CD4-positive, alpha-beta T cell treated with Interleukin-15 for 1 hour (primary cell): ENCODE measurements around the gene WDR37.
"Not testable (repeated sequence)": the region's sequence is repeated elsewhere in the genome, so short reads cannot be mapped to it uniquely, and the experiment has no call there.

Experiments
- DNase-seq: peaks from one replicate; pipeline ENCODE4 v3.0.0-alpha.2; 2020

The WDR37 gene

DNA sequence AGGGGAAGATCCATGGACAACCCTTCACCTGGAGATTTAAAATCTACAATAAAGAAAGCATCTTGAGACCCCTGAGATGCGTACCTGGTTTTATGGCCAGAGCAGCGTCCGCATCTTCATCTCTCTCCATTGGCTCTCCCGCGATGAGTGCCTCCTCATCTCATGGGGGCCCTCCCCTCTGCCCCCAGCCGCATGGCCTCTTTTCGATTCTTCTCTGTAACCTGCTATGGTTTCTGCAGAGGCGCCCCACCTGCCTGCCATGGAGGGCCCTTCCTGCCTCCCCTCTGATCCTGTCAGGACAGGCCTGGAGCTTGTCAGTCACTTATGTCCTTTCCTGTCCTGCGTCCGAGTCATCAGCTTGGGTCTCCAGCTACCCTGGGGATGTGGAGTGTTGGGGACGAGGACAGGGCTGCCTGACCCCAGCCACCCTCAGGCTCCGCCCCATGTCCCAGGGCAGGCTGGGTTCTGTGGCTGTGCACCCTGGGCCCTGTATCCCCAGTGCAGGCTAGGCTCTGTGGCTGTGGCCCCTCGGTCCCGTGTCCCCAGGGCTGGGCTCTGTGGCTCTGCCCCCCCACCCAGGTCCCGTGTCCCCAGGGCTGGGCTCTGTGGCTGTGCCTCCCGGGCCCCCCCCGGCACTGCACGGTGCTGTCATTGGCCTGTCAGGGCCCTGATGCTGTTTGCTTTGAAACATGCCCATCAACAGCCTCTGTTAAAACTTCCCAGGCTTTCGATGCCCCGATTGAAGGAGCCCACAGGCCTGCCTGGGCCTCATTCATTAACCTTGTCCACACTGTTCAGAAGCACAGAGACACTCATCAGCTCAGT is 99.8 kb downstream of the WDR37 start:
- DNase-seq, result no peak

DNA sequence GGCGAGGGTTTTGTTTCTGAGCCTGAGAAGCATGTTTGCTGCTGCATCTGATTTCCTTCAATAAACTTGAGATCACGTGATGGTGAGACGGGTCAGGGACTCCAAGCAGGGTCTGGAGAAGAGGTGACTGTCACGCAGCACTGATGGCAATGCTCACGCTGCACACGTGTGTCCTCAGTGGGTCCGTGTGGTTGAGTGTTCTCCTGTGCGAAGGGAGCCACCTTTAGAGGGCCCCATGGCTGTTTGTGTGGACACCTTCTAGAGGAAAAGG is 100.4 kb downstream of the WDR37 start:
- DNase-seq, result no peak

DNA sequence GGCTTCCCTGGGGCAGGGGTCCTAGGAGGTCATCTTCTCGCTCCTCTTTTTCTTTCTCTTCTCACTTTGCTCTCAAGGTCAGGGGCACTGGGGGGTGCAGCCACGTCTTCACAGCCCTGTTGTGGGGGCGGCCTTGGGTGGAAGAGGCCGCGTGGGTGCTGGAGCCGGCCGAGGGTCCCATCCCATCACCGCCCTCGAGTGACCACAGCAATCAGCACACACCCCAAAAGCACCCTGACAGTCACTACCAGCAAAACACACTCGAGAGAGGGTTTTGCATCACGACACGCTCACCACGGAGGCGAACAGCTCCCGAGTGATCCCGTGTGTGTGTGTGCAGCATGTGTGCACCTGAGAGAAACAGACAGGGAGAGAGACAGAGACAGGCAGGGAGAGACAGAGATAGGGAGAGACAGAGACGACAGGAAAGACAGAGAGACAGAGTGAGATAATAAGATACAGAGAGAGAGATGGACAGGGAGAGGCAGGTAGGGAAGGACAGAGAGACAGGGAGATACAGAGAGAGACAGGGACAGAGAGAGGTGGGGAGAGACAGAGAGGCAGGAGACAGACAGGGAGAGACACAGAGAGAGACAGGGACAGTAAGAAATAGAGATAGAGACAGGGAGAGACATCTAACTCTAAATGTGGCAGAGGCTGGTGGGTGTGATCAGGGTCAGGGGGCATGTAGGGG is 100.9 kb downstream of the WDR37 start:
- DNase-seq, result no peak

DNA sequence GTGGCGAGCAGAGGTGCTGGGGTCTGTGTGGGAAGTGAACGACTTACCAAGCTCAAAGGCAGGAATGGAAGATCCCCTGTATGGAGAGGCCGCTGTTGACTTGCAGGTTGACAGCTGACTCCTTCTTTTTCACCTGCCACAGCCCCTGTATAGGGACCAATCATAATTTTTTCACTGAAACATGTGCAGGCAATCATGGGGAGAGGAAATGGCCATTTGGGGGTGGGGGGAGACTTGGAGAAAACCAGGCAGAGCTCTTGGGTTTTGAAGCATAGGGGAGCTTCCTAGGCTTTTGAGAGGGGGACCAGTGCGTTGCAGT is 101.4 kb downstream of the WDR37 start:
- DNase-seq, result no peak

DNA sequence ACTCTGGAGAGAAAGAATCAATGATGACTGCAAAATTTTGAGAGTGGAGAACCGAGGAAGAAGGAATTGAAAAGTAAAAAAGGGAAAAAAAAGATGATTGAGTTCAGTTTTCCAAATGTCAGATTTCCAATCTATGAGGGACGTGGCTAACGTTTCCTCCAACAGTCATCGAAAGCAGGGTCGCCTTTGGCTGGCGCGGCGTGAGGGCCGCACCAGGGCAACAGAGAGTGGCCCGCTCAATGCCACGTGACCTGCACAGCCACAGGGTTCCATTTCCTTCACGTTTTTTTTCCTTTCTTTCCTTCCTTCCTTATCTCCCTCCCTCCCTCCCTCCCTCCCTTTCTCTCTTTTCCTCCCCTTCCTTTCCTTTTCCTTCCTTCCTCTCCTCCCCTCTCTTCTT is 101.9 kb downstream of the WDR37 start:
- no peak for DNase-seq

DNA sequence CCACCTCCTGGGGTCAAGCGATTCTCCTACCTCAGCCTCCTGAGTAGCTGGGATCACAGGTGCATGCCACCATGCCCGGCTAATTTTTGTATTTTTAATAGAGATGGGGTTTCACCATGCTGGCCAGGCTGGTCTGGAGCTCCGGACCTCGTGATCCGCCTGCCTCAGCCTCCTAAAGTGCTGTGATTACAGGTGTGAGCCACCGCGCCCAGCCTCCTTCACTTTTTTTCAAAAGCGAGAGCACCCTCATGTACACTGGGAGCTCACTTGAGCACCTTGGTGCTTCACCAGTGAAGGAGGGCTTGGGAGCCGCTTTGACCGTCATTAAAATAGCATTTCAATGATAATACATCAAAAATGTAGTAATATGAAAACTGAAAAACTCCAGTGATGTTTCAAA is 102.4 kb downstream of the WDR37 start:
- DNase-seq, result not testable (repeated sequence)

DNA sequence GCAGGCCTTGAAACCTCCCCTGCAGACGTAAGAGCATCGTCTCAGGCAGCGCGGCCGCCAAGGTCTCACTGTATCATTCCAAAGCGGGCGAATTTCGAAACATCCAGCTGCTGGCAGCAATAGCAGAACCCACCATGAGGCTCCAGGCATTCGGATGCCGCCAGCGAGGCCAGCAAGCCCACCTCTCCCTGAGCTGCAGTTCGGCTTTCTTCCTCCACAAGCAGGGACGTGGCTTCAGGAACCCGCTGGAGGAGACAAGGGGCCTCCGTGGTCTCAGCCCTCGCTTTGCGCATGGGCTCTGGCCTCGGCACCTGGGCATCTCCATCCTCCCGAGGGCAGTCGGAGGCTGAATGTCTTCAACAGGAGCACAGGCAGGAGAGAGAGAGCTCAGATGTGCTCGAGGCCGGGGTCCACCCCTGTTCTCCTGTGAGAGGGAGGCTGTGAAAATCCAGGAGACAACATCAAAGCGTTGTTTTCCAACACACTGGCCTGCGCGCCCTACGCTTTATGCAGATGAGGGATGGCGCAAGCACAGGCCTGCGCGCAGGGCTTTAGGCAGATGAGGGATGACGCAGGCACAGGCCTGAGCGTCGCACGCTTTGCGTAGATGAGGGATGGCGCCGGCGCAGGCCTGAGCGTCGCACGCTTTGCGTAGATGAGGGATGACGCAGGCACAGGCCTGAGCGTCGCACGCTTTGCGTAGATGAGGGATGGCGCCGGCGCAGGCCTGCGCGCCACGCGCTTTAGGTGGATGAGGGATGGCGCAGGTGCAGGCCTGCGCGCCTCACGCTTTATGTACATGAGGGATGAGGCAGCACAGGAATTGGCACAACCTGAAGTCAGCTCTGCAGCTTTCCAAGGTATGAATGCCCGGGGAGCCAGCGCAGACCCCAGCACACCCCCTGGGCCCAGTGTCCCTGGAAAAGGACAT is 103.2 kb downstream of the WDR37 start:
- no peak for DNase-seq

DNA sequence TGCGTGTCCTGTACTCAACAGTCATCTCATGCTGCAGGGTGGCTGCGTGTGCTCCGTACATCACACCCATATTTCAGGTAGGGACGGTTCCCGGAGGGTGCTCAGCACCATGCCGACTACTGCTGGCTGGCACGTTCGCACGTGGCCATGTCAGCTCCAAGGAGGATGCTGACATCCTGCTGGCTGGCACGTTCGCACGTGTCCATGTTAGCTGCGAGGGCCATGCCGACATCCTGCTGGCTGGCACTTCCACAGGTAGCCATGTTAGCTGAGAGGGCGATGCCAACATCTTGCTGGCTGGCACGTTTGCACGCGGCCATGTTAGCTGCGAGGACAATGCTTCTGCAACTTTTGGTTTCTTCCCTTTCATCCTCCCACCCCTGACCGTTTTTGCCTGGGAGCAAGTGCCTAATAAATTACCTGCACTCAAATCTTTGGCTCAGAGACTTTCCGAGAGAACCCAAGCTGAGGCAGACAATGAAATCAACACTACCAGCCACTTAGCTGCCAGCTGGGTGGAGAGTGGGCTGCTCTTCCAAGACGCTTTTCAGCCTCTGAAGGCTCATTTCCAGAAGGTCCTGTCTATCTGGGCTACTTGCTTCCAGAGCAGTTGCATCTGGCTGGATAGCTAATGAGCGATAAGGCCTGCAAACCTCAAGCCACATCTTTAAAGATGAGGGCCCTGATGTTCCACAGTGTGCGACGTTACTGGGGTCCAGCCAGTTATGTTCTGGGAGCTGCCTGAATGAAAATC is 104.6 kb downstream of the WDR37 start:
- DNase-seq, result no peak

DNA sequence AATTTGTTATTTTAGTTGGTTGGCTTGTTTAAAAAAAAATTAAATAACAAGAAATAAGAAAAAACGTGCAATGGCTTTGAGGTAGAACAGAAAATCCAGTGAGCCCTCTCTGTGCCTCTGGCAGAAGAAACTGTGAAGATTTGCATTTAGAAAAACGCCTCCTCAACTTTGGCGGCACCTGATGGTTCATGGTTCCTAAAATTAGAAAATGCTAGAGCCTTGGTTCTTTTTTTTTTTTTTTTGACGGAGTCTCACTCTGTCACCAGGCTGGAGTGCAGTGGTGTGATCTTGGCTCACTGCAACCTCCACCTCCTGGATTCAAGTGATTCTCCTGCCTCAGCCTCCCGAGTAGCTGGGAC is 105.1 kb downstream of the WDR37 start:
- not testable (repeated sequence) for DNase-seq

DNA sequence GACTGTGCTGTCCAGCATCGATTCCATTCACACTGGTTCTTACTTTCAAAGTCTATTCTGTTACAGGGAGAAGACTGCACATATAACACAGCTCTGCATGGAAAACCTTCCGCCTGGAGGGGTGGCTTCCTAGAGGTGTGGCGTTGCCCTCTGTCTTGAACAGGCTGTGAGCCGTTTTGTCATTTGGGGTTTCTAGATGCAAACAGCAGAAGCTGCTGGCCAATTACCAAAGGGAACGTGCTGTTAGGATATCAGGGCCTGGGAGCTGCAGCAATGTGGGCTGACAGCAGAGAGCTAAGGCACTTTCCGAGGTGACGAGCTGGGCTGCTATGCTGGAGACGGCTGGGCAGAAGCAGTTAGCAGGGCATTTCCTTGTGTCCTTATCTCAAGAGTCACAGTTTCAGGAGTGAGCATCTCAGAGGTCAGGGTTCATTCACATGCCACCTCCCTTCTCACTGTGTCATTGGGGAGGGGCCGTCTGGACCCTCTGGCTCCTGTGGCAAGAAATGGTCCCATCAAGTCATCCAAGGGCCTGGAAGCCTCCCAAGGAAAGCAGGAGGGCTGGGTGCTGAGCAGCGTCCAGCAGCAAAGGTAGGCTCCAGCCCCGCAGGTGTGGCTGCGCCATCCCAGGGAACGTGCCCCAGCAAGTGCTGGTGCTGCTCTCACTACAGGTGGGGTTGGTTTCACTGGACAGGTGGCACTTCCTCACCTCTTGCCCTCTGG is 106.5 kb downstream of the WDR37 start:
- DNase-seq, result no peak

DNA sequence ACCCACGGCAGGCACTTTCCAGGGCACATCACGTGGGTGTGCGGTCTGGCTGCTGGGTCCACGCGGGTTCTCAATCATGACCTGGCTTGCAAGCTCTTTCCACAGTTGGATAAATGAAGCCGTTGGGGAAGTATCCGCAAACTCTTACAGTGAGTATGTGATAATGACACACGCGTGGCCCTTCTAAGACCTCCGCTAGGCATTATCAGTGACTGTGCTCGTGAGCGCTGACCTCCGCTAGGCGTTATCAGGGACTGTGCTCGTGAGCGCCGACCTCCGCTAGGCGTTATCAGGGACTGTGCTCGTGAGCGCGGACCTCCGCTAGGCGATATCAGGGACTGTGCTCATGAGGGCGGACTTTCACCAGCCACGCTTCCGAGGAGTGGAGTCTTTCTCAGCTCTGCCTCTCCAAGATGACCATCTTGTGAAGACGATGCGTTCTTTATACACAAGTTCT is 107.0 kb downstream of the WDR37 start:
- DNase-seq, result no peak

DNA sequence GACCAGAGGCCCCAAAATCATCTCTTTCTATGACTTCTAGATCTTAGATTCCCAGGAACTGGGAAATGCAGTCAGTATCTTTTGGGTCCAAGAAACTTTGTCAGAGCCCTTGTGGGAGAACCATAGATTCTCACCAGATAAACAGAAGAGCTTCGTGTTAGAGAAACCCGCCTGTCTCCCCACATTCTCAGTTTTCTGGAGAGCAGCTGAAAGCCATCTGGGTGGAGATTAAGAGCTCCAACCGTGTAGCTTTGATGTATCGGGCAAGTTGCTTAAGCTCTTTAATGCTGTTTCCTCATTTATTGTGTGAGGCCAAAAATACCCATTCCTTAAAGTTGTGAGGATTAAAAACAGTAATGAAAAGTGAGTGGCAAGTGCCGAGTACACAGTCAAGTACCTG is 107.6 kb downstream of the WDR37 start:
- no peak for DNase-seq

DNA sequence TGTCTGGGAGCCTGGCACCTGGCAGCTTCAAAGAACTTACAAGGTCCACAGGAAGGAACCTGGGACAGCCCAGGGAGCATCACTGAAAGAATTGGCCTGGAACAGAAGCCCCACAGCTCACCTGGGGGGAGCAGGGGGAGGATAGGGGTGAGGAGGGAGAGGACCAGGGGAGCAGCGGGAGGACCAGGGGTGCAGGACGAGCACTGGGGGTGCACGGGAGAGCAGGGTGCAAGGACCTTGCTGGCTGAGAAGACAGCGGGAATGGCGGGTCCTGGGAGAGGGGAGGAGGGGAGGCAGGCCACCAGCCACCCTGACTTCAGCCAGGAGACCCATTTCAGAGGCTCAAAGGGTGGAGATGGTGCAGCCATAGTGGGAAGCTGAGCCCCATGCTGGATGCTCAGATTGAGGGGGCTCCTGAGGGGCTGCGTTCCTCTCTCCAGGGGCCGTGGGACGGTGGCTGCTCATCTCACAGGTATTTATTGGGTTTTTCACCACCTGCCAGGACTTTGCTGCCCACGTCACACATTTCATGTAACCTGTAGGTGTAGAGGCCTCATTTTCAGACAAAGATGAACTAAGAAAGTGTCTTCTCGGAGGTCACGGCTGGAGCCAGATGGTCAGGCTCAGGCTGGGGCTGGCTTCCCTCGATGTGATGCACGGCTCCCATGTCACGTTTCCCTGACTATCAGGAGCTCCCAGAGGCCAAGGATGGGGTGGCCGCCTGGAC is 110.1 kb downstream of the WDR37 start:
- DNase-seq, result no peak

DNA sequence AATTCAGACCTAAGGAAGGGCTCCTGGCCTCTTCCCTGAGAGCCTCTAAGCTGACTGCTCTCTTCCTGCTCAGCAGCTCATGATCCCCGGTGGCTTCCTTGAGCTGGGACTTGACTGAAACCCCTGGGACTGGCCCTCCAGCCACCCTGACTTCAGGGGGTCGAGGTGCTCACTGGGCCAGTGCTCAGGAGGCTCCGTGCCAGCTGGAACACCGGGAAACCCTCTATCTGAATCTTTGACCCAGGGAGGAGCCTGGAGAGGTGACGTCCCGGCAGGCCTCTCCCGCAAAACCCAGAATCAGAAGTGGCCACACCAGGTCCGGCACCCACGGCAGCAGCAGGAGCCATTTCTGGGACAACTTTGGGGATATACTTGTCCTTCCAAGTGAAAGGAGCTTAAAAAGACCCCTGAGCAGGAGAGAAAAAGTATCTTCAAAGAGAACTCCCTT is 110.7 kb downstream of the WDR37 start:
- no peak for DNase-seq

DNA sequence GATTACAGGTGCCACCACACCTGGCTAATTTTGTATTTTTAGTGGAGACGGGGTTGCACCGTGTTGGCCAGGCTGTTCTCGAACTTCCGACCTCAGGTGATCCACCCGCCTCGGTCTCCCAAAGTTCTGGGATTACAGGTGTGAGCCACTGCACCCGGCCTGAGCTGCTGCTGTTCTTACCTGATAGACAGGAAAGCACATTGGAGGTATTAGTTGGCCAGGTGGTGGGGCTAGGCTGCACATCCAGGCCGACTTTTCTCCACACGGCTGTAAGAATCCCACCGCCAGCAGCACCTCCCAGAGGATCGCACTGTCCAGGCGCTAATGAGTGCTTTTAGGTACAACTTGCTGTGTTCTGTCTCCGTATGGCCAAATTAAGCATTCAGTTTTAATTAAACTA is 112.6 kb downstream of the WDR37 start:
- DNase-seq, result no peak

DNA sequence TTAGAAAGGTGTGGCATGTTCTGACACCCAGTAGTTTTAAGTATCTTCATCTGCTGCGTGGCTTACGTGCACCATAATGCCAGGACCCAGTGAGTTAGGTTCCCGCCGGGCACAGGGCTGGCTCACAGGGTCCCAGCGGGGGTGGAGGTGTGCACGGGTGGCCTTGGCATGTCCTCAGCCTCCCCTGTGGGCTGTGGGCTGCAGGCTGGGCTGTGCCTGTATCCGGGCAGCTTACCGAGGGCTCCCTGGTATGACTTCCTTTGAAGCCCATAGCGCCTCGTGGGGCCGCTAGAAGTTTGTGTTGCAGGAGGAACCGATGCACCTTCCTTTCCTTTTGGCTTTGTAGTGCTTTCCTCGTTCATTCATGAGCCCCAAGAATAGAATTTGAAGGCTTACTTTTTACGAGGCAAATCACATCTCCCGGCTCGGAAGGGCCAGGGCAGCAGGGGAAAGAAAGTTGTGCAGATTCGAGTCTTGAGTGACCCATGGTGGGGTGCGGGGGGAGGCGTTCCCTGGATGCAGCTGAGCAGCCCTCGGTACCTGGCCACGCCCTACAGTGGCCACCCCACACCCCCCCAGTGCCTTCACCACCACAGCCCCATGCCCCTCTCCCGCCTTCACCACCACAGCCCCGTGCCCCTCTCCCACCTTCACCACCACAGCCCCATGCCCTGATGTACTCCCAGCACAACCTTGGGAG is 113.2 kb downstream of the WDR37 start:
- DNase-seq, result no peak

DNA sequence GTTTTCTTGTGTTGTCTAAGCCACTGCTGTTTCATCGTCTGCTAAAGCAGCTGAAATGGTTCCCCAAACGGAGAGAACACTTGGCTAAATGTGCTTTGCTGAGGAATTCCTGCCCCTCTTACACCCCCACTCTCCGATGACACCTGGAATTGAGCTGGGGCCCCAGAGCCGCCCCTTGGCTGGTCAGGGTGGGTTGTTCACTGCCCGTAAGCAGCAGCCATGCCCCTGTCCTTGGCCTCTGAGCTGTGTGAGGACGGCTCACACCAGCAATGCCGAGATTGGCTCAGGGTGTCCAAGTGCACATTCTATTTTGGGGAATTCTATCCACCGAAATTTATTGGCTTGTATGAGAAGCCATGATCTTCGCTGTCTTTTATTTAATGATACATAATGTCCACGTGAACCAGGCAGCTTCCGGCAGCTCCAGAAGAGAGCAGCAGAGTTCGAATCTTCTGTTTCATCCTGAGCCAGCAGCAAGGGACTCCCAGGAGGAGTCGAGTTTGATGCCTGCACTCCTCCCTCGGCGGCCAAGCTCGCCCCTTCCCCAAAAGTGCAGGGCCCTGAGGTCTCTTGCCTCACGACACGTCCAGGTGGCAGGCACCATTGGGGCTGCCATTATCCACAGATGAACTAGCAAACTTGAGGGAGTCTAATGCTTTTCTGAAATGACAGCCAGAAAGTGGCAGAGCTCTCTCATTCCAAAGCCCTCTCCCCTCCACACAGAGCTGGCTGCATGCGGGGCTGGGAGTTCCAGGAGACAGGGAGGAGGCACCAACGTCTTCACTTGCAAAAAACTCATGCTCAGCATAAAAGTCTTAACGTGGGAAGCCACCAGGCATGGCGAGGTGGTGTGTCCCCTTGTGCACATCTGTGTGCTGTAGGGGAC is 114.0 kb downstream of the WDR37 start:
- DNase-seq, result no peak

DNA sequence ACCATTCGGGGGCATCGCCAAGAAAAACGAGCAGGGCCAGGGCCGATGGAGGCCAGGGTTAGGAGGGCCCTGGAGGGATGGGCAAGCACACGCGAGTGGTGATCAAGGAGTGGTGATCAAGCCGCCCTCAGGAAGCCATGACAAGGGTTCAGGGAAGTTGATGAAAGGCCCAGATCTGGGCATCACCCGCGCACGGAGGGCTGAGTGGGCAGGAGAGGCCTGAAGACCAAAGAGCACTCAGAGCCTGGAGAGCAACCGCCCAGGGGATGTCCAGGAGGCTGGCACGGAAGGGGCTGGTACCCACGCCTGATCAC is 114.6 kb downstream of the WDR37 start:
- no peak for DNase-seq

DNA sequence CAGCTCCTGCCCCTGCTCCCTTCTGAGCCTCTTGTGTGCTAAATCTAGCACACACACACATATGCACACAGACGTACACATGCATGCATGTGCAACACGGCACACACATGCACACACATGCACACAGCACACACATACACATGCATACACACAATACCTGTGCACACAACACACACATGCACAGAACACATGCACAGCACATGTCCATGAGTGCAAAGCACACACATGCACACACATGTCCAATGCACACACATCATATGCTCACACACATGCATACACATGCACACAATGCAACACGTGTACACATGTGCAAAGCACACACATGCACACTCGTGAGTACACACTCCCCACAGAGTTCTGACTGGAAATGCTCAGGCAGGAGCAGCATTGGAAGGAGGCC is 115.0 kb downstream of the WDR37 start:
- no peak for DNase-seq

DNA sequence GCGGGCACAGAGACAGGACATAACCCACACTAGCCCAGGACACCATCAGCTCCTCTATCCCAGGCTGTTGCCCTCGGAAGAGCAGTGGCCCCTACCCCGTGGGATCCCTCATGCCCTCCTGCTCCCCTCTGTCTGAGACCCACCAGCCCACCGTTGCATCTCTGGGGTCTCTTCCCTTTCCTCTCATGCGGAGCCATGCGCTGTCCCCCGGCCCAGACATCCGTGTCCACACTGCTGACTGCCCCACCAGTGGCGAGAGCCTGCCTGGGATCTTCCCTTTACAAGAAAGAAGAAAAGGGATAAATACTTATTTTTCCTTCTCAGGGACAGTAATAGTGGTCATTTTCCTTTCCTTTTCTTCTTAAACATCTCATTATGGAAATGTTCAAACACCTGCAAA is 115.4 kb downstream of the WDR37 start:
- no peak for DNase-seq
